GM23248 (cell line): Measurements from ENCODE around the gene ACVR1B.

Source experiments
- EZH2 ChIP-seq: fragments of 200-600 bp; sonication (generic); IDR thresholded peaks from 2 replicates; pipeline ENCODE4 v1.6.1; 2018; ENCODE audit warnings: antibody characterized with exemption, mild to moderate bottlenecking; ENCODE audit not compliant: insufficient read depth, poor library complexity, severe bottlenecking
- EZH2phosphoT487 ChIP-seq: fragments of 200-600 bp; sonication (generic); IDR thresholded peaks from 2 replicates; pipeline ENCODE4 v1.6.1; 2018; ENCODE audit warnings: antibody characterized with exemption, moderate library complexity, mild to moderate bottlenecking, low read depth; ENCODE audit not compliant: insufficient read depth

DNA sequence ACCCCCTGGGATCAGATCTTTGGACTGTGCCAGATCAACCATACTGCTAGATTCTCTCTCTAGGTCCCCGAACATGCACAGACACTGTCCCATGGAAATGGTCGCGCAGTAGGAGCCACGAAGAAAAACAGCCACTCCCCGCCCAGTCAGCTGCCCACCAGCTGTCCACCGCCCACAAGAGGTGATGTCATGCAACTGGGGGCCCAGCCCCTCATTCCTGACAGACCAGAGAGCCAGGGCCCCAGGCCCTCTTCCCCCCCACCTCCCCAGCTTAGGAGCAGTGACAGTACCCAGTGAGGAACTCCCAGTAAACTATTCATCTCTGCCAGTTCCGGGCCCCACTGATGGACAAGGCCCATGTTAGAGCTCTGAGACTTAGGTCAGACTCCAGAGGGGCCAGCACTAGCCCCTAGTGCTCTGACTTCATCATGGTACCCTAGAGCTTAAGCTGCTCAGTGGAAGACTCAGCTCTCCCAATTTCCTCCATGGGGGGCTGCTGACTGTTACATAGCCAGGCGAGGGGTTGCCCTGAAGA lies 51.6 kb downstream of the ACVR1B start:
- TF ChIP-seq EZH2phosphoT487 (no peak), EZH2 (no peak)
